ENCODE measurements around the gene SPACA4. TPM values are rescaled to one million over a fixed set of nuclear protein-coding genes. Genes with fewer than 3 reads are reported as not detected.
A peak's percentile ranks its signal among the peaks of the same experiment; 100 is the strongest.

The SPACA4 gene
- total RNA-seq, 1 experiment from 2014 or later, result not detected

DNA sequence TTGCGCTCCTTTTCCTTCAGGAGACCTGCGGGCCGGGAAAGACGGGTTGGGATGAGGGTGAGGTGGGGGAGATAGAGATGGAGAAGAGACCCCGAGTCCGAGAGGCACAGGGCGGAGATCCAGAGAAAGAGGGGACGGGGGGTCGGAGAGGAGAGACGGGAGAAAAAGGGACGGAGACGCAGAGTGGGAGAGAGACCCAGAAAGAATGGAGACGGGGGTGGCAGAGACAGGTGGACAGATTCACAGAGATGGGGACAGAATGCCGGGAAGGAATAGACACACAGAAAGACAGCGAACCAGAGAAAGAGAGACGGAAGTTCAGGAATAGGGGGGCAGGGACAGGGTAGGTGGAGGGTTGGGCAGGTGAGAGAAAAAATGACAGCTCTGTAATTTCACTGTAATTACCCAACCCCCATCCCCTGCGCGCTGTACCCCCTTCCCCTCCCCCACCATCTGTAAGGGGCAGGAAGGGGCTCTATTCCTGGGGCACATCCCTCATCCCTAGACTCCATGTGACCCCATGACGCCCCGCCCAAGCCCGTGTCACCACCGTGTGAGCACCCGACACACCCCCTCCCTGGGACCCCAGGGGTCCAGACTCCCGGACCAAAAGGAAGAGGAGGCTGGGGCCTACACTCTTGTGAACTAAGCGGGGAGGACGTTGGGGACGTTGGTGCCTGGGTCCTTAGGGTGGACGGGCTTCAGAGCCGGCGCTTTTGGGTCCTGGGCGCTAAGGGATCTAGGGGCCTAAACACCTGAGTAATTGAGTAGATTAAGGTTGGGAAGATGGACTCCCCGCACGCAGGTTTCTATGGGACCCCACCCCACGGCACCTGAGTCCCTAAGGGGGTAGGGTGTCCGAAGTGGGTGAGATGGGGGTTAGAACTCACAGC lies 29.7 kb downstream of the SPACA4 start:
- Mint-ChIP-seq H3K36me3 (ENCODE audit: insufficient read depth, unreplicated experiment) (peaks cover 65% of the 10 kb centered on the region), H3K9me3 (ENCODE audit: unreplicated experiment) (peaks cover 9% of the 10 kb centered on the region), H3K27ac (ENCODE audit: unreplicated experiment) (peak overlapping the region; percentile 93), H3K4me1 (ENCODE audit: low read depth, unreplicated experiment) (peaks cover 36% of the 10 kb centered on the region), H3K27me3 (ENCODE audit: insufficient read depth, unreplicated experiment) (no peaks in the 10 kb centered on the region), H3K4me3 (ENCODE audit: unreplicated experiment) (peak overlapping the region; percentile 80)
- Histone ChIP-seq H3K36me3 (ENCODE audit: control insufficient read depth, insufficient read depth, low read length) (0 out of 2 replicates have a peak, but pooled peaks cover under 1% of the 10 kb centered on the region), H3K27me3 (replicated peaks; ENCODE audit: control insufficient read depth, insufficient read depth, low read length) (no peaks in the 10 kb centered on the region), H3K4me1 (peaks cover 45% of the 10 kb centered on the region), H3K9me3 (no peaks in the 10 kb centered on the region), H3K4me3 (ENCODE audit: low read depth, low read length) (peak overlapping the region; percentile 53)
- BruUV-seq (replicated peaks), result no TSS peak
- DNase-seq, result peak in 1 of 2 experiments; percentile 56
- intact Hi-C loops (cut with micrococcal nuclease; ENCODE audit: unreplicated experiment), result loop anchor here (2.0 to 5.0 kb wide), 3 partner anchors 133 to 326 kb away; partner anchors contain the start of gene HSD17B14
- CTCF ChIA-PET, result no interaction called here
- POLR2A ChIA-PET, result interaction anchor here (0.6 to 2.0 kb wide), 5 partner anchors 12 to 1075 kb away, joined by 3 to 17 read pairs (median 5); partner anchors contain the start of genes RPL18 and SPHK2
- no peak for TF ChIP-seq CTCF (IDR thresholded peaks at IDR 0.05; ENCODE audit: insufficient read depth in 1 of 2, low read depth in 1 of 2, low read length in 1 of 2, severe bottlenecking in 1 of 2, unreplicated experiment in 1 of 2)

DNA sequence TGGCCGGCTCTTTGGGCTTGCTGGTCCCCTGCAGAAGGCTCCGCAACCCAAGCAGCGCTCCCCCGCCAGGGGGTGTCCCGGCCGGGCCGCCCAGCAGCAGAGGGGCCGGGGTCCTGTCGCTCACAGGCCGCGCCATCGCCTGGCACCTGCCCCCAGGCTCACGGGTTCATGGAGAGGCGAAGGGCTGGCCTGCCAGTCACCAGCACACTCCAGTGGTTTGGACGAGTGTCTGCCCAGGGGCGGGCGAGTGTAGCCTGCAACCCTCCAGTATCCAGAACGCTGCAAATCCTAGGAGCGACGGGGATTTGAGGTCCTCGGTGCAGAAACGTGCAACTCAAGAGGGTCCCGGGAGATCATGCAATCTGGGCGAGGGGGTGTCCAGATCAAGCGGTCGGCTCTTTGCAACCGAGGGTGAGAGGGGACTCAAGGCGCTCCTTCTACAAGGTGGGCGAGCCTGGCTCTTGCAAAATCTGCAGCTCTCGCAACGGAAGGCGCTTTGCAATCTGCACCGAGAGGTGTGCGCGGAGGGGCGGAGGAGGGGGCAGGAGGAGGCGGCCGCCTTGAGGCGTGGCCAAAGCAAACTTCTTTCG lies 30.4 kb downstream of the SPACA4 start, which contains the start of gene DBP:
DBP (minus strand) TSS at position 521 of the 590 bp plus-strand sequence; CDS start at position 136, 385 bp downstream.
- POLR2A ChIA-PET, result interaction anchor here (0.6 to 2.0 kb wide), 5 partner anchors 13 to 1074 kb away, joined by 3 to 17 read pairs (median 5); partner anchors contain the start of genes RPL18 and SPHK2
- H3K27ac Mint-ChIP-seq (ENCODE audit: unreplicated experiment), result peak within 1 kb of the TSS; percentile 96
- no peaks in the 10 kb centered on the region for H3K27me3 Mint-ChIP-seq (ENCODE audit: insufficient read depth, unreplicated experiment)
- peak in 1 of 2 experiments; percentile 68 for DNase-seq
- peak in 1 of 2 experiments; percentile 39 for TF ChIP-seq CTCF (IDR thresholded peaks at IDR 0.05; ENCODE audit: insufficient read depth in 1 of 2, low read depth in 1 of 2, low read length in 1 of 2, severe bottlenecking in 1 of 2, unreplicated experiment in 1 of 2)
- H3K27me3 ChIP-seq (replicated peaks; ENCODE audit: control insufficient read depth, insufficient read depth, low read length), result no peaks in the 10 kb centered on the region
- H3K9me3 ChIP-seq, result no peaks in the 10 kb centered on the region
- peaks cover 57% of the 10 kb centered on the region for H3K36me3 Mint-ChIP-seq (ENCODE audit: insufficient read depth, unreplicated experiment)
- peak within 1 kb of the TSS; percentile 80 for H3K4me3 Mint-ChIP-seq (ENCODE audit: unreplicated experiment)
- peaks cover 36% of the 10 kb centered on the region for H3K4me1 Mint-ChIP-seq (ENCODE audit: low read depth, unreplicated experiment)
- intact Hi-C loops (cut with micrococcal nuclease; ENCODE audit: unreplicated experiment), result loop anchor here (1.0 to 5.0 kb wide), 5 partner anchors 9 to 325 kb away; partner anchors contain the start of genes CA11, HSD17B14, RPL18 and SPHK2
- no TSS peak for BruUV-seq (replicated peaks)
- peak within 1 kb of the TSS; percentile 63 for H3K4me3 ChIP-seq (ENCODE audit: low read depth, low read length)
- peaks cover 9% of the 10 kb centered on the region for H3K9me3 Mint-ChIP-seq (ENCODE audit: unreplicated experiment)
- H3K36me3 ChIP-seq (ENCODE audit: control insufficient read depth, insufficient read depth, low read length), result no peaks in the 10 kb centered on the region
- CTCF ChIA-PET, result interaction anchor here (1.2 kb wide), 1 partner anchor 9 kb away, joined by 3 read pairs; the partner anchor contains the start of gene CA11
- peaks cover 37% of the 10 kb centered on the region for H3K4me1 ChIP-seq
